HG03175 (cell line): ENCODE measurements around the gene KNSTRN.
A peak's percentile ranks its signal among the peaks of the same experiment; 100 is the strongest.

Experiments used
- ATAC-seq: cut with Tn5 transposase; IDR thresholded peaks from one replicate; pipeline ENCODE4 v1.9.1; 2021; ENCODE audit warnings: mild to moderate bottlenecking, moderate library complexity; ENCODE audit not compliant: unreplicated experiment

KNSTRN gene

DNA sequence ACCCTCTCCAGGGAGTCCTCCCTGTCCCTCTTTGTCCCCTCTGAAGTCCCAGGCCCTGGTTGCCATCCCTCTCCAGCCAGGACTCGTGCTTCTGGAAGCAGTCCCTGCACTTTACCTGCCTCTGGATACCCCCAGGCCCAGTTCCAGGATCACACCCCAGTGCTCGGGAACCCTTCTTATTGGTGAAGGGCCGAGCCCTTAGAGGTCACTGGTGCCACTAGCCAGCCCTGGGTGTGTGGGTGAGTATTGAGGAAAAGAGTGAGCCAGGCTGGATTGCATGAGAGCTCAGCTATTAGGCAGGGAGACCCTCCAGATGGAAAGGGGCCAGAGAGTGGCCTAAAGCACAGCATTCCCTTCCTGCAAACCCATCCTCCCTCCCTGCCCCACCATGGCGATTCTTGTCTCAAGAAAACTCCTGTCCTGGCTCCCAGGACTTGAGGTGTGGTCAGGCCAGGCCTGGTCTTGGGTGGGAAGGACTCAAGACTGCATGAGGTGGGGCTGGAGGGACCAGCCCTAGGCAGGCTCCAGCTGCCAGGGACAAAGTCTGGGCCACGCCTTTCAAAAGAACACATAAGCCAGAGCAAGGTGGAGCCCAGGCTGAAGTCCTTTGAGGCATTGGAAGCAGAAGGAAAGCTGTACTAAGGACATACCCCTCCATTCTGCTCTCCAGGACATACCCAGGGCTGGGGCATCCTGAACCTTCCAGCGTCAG, 36.5 kb upstream of the KNSTRN start:
- ATAC-seq = no peak

- ATAC-seq = no peak
Measured at GRCh38 chr15:40346579-40347558, 35.7 kb upstream of the KNSTRN start.

GRCh38 chr15:40347559-40348473, 34.7 kb upstream of the KNSTRN start:
- no peak for ATAC-seq

GRCh38 chr15:40348474-40348870, 34.0 kb upstream of the KNSTRN start:
- no peak for ATAC-seq

DNA sequence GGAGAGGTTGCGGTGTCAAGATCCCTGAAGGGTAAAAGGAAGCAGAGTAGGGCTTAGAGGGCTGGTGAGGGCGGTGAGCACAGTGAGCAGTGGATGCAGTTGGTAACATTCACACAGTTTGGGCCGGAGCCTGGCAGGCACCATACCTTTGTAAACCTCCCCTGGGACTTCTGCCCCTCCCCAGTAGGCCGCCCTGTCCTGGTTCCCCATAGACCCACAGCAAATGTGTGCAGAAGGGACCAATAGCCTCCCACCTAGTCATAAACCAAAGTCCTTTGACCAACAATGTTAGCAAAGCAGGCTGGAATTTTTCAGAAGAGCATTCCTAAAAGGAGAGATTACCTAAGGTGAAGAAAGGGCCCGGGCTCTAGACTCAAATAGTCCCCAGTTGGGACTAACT, 33.4 kb upstream of the KNSTRN start:
- no peak for ATAC-seq

DNA sequence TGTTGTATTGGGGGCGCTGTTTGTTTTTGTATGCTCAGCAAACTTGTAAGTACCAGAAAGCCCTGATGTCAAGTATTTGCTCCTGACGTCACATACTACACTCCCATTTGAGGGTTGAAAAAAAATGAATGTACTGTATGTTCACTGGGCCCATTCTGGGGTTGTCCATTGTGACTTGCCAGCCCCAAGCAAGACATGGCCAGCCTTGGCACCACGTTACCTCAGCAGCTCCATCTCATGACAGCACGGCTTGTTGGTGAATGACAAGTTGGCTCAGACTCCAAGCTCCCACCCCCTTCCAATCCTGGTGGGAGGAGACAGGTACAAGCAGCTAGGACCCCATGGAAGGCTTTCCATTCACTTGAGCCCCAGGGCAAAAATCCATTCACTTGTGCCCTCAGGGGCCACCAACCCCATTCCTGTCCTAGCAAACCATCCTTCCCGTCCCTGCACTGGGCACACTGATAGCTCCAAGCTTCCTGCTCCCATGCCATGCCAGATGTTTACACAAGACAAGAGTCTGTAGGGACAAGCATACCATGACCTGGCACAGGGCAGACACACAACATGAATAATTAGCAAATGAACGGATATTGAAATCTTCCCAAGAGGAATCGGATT, 30.1 kb upstream of the KNSTRN start:
- ATAC-seq = no peak

DNA sequence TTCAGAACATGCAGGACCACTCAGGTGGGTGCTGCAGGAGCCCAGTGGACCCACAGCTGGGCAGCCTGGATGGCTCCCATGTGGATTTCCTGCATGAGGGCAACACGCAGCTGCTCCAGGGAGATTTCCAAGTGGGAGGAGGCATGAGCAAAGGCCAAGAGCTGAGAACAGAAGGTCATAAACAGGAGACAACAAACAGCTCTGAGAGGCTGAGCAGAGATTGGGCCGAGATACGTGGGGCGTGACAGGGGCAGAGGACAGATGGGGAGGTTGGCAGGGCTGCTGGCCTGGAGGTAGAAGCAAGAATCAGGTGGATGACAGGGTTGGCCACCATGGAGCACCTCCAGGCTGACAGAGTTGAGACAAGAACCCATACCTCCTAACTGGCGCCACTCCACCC, 28.8 kb upstream of the KNSTRN start:
- no peak for ATAC-seq

GRCh38 chr15:40354408-40355171, 27.9 kb upstream of the KNSTRN start:
- no peak for ATAC-seq

- no peak for ATAC-seq
Measured at GRCh38 chr15:40355976-40356585, 26.4 kb upstream of the KNSTRN start.

DNA sequence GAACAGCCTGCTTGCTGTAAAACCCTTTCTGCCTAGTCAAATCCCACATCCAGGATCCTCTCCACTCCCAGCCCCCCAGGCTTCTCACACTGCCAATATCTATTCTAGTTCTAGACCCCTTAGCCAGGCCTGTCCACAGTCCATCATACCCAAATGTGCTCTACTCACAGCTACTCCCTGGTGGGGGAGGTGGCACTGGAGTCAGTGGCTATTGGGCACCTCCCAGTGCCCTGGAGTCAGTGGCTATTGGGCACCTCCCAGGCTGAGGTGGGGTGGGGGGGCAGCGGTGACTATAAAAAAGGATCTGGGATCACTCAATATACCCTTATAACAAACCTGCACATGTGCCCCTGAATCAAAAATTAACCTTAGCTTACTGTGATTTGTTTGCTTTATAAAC, 25.3 kb upstream of the KNSTRN start:
- ATAC-seq = no peak

GRCh38 chr15:40357723-40358470, 24.6 kb upstream of the KNSTRN start, which contains the start of gene DISP2:
Gene DISP2 (plus strand): TSS chr15:40358219. CDS start chr15:40358322, 103 bp downstream.
- peak; percentile 81 for ATAC-seq

DNA sequence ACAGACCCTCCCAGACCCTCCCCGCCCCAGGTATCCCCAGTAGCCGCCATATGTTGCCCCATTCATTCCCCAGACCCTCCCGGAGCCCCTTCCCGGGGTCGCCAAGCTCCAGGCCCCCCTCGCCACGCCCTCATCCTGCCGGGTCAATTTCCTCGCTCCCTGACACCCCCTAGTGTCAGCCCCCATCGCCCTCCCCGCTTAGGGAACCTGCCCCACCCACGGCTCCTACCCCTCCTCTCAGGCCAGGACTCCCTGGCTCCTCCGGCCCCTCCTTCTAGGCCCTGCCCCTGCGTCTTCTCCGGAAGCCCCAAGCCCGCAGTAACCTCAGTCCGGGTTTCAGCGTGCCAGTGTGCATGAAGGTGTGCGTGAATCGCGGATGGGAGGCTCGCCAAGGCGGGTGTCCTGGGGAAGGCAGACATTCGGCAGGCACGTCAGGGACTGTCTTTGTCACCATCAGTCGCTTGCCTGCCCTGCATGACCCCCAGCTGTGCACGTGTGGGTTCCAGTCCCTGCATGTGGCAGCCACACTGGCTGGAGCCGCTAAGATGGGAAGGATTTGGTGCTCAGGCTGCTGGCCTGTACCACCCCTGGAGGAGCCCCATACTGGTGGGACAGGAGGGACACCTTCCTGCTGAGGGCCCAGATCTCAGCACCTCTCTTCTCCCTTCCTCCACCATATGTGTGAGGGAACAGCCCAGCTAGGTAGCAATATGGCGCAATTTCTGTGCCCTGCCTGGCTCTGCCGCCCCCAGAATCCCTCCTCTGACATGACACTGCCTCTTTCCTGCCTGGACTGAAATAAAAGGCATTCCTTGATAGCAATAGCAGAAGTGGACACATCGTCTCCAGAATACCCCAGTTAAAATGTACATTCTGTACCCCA, 23.8 kb upstream of the KNSTRN start:
- ATAC-seq = peak; percentile 37

GRCh38 chr15:40360015-40360414, 22.5 kb upstream of the KNSTRN start:
- ATAC-seq = no peak

DNA sequence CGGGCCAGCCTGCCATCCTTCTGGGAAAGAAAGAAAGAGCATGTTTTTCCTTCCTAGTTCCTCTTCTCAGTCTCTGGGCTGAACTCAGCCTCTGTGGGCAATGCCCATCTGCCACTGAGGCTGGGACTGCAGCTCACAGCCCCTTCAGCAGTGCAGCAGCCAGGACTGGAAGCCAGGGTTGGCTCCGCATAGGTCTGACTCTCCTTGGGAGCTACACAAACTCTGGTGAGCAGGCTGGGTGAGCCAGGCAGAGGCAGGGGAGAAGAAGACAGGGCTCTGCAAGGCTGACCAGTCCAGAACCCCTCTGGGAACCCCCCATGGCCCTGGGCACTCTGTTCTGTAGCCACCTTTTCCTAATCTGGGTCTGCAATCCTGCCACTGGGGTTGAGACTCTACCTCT, 20.9 kb upstream of the KNSTRN start:
- no peak for ATAC-seq

GRCh38 chr15:40363611-40364010, 18.9 kb upstream of the KNSTRN start:
- ATAC-seq = no peak

- ATAC-seq = no peak
Measured at GRCh38 chr15:40364251-40364650, 18.3 kb upstream of the KNSTRN start.

GRCh38 chr15:40365016-40365415, 17.5 kb upstream of the KNSTRN start:
- no peak for ATAC-seq
